ENCODE data around the gene ARID5B.

The ARID5B gene

DNA sequence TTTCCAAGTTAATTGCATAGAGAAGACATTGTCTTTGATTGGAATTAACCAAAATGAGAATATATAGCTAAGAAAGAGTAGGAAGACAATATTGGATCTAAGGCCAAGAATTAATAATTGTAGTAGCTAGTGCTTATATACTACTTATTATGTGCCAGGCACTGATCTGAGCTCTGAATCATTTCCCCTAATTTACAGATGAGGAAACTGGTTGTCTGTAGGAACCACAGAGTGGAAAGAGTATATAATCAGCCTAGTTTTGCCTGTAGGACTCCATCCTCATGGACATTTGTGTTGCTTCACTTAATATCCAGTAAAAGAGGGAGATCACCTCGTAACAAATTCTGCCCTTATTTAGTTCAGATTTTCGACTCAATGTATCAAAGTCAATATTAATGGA lies 127.9 kb downstream of the ARID5B start:
- H3K4me3 ChIP-seq (ENCODE audit: low read depth, low read length), result no peak overlapping the region
- TF ChIP-seq CTCF (IDR thresholded peaks at IDR 0.05; ENCODE audit: borderline replicate concordance, insufficient read depth, low read depth, low read length), result no peak

DNA sequence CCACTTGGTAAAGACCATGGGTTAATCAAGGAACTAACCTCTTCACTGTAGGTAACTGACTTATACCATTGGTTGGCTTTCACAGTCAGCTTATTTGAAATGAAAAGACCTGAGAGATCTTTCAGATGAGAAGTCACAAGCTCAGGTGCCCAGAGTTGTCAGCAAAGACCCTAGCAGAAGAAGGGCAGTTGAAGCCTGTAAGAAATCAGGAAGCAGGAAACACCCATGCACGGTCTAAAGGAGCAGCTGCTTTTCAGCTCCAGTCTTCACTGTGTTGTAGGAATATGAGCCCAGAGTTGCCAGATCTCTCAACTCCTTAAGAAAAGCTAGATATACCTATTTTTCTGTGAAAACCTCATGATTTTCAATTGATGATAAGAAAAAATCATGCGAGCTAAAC lies 130.0 kb downstream of the ARID5B start:
- TF ChIP-seq CTCF (IDR thresholded peaks at IDR 0.05; ENCODE audit: borderline replicate concordance, insufficient read depth, low read depth, low read length), result no peak

DNA sequence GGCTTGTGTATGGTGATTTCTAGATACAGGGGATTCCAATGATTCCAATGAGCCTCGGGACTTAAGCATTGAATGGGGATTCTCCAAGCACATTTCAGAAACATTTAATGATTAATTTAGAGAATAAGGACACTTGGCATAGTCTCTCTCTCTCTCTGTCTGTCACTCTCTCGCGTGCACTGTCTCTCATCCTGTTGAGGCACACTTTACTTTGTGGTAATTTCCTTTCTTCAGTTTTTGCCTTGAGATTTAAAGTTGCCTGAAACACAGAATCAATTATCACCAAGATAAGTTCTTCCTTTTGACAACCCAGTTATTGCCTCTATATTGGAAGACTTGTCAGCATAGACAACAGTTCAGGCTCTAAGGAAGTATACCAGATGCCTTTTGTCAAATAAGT lies 131.6 kb downstream of the ARID5B start:
- H3K4me3 ChIP-seq (ENCODE audit: low read depth, low read length), result no peak overlapping the region

More for the DNA sequence above, 130.0 kb downstream of the ARID5B start:
- H3K4me3 ChIP-seq (ENCODE audit: low read depth, low read length), result no peak overlapping the region

GRCh38 chr10:62034096-62034640 lies 132.7 kb downstream of the ARID5B start:
- no peak for TF ChIP-seq CTCF (IDR thresholded peaks at IDR 0.05; ENCODE audit: borderline replicate concordance, insufficient read depth, low read depth, low read length)
- H3K4me3 ChIP-seq (ENCODE audit: low read depth, low read length), result no peak overlapping the region

More for the DNA sequence above, 131.6 kb downstream of the ARID5B start:
- no peak for TF ChIP-seq CTCF (IDR thresholded peaks at IDR 0.05; ENCODE audit: borderline replicate concordance, insufficient read depth, low read depth, low read length)

GRCh38 chr10:62036186-62037081 lies 134.9 kb downstream of the ARID5B start:
- no peak for TF ChIP-seq CTCF (IDR thresholded peaks at IDR 0.05; ENCODE audit: borderline replicate concordance, insufficient read depth, low read depth, low read length)
- no peak overlapping the region for H3K4me3 ChIP-seq (ENCODE audit: low read depth, low read length)

- no peak overlapping the region for H3K4me3 ChIP-seq (ENCODE audit: low read depth, low read length)
- TF ChIP-seq CTCF (IDR thresholded peaks at IDR 0.05; ENCODE audit: borderline replicate concordance, insufficient read depth, low read depth, low read length), result no peak
Measured at GRCh38 chr10:62037166-62037831, 135.8 kb downstream of the ARID5B start.

Measured in GM12875 (cell line).